Stimulated activated CD8-positive, alpha-beta memory T cell treated with anti-CD3 and anti-CD28 coated beads, Interleukin-12 subunit alpha, Interleukin-12 subunit beta, amount 100 ng/mL, for 4 hours (primary cell): ENCODE measurements around the gene DES.
A peak's percentile ranks its signal among the peaks of the same experiment; 100 is the strongest.

Source experiments
- DNase-seq: peaks from one replicate; pipeline ENCODE4 v3.0.0-alpha.2; 2020; ENCODE audit warnings: low read depth

DES gene

DNA sequence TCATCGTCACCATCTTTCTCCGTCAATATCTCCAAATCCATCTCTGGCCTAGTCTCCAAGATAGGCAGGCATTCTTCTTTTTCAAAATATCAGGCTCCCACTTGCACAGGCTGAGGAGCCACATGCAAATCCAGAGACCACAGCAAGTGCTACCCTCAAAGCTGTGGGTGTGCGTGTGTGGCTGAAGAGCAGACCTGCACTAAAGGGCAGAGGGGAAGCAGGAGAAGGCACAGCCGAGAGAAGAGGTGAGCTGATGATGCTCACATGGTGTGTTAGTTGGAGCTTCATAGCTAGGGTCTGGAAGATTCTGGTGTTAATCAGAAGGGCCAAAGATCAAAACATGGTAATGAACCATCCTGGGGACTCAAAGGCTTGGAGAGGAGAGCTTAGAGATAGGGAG is 20.3 kb downstream of the DES start:
- DNase-seq: no peak

DNA sequence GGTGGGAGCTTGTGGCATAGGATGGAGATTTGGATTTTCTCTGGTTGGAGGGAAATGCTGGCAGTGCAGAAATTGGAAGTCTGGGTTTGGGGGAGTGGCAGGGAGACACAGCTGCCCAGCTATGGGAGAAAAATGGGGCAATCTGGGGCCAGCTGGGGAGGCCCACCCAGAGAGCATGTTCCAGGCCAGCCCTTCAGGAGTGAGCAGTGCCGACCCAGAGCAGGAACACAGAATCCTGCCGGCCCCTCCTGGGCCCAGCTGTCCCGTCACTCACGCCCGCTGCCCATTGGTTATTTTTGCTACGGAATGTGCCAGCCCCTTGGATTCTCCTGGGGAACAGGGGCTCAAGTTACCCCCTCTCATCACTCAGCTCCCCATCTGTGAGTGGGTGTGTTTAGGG is 21.3 kb downstream of the DES start:
- no peak for DNase-seq

DNA sequence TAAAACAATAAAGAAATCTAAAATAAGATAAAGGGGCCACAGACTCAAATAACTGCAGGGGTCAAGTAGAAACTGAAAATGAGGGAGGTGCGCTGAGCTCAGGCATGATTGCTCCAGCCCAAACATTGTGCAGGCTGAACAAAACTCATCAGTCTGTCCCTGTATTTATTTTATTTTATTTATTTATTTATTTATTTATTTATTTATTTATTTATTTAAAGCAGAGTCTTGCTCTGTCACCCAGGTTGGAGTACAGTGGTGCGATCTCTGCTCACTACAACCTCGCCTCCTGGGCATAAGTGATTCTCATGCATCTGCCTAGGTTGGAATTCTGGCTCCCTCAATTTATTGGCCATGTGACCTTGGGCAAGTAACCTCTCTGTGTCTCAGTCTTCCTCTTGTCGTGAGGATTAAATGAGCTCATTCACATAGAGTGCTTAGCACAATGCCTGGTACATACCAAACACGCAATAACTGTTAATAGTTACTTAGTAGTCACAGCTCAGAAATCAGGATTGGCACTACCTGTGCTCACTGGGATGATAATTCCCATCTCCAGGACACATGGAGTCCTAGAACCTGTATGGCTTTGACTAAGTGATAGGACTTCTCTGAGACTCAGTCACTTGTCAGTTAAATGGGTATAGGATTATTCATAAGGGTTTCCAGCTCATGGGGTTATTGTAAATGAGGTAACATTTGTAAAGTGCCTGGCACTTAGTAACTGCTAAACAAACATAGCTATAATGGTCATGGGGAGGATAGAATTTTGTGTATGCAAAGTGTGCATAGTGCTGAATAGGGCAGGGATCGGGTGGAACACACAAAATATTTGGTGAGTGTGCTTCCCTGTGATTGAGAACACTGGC is 22.4 kb downstream of the DES start:
- DNase-seq: no peak

DNA sequence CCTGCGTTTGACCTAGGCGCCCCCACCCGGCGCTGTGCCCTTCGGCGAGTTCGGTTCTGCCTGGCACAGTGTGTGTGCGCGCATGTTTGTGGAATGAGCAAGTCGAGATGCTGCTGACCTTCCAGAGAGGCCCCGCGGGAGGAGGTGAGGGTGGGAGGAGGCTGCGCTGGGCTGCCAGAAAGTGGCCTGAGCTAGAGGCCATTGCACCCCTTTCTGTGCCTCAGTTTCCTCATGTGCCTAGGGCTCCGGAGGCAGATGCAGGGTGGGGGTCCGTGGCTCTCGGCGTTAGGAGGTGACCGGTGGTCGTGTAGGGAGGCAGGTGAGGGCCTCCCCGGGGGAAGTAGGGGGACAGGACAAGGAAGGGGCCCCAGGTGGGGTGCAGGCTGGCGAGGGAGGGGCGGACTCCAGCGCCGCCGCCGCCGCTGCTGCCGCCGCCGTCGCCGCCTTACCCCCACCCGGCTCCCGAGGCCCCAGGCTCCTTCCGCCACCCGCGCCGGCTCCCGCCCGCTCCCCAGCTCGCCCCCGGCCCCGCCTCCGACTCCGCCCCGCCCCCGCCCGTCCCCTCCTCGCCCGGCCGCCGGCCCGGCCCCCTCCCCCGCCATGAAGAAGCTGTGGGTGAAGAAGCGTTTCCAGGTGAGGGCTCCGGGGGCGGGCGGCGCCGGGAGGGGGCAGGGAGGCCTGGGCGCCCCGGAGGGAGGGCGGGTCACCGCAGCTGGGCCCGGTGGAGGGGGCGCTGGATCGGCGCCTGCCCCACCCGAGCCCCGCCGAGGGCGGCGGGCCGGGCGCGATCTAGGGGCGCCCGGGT is 23.5 kb downstream of the DES start:
- peak; percentile 49 for DNase-seq

DNA sequence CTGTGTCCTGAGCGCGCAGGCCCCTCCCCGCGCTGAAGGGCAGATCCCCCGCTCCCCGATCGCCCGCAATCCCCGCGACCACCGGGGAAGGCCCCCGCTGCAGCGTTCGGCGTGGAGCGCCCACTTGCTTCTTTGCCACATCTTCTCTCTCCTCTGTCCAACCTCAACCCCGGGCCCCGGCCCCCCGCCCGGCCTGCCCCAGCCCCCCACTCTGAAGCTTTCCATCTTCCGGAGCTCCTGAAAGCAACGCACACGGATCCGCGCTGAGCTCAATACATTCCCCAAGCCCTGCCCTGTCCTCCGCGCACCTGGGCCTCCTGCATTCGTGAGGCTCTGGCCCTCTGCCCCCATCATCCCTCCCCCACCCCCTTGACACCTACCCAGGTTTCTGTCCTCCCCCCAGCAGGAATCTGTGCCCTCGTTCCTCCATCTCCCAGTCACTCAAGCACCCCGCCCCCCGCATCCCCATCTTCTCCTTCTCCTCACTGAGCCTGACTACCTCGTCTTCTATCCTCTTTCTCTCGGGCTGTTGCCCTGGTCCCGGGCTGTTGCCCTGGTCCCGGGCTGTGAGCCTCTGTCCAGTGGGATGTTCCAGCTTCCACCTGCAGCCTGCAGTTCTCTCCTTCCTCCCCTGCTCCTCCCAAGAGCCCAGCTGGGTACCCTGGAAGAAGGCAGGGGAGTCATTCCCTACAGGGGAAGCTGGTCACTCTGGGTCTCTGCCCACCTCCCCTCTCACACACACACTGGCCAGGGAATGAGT is 24.3 kb downstream of the DES start:
- DNase-seq: no peak

DNA sequence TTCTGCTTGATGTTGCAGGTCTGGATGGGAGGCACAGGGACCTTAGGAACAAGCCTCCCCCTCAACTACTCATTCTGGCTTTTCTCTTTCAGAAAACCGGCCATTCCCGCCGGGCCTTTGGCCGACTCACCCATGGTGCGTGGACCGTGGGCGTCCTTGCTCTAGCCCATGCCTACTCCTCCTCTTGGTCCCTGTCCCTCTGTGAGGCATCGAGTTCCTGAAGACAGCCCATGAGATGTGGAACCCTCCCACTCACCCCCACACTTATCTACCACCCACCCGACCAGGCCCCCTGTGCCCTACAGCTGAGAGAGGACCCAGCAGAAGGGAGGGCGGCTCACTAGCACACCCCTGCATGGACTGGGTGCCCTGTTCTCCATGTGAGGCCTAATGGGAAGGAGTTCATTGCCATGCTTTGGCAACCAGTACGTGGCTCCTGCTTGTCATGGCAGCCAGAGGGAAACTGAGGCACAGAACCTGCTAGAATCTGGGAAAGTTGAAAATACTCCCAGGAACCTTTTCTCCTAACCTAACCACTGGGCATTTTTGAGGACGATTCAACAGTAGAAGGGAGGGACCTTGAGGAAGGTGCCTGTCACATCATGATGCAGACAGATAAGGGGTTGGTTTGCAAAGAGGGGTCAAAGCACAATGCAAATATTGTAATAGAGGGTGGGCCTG is 25.0 kb downstream of the DES start:
- DNase-seq: no peak

DNA sequence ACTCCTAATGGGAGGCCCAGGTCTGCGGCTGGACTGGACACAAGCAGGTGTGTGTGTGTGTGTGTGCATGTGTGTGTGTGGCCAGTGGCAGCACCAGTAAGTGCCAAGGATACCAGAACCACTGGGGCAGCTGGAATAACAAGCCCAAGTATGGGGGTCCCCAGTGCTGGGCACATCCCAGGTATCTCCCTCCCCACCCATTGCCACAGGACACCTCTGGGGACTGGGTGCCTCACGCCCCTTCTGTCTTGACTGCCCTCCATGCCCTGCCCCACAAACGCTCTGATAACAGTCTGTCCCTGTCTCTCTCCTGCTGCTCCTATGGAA is 25.5 kb downstream of the DES start:
- no peak for DNase-seq

DNA sequence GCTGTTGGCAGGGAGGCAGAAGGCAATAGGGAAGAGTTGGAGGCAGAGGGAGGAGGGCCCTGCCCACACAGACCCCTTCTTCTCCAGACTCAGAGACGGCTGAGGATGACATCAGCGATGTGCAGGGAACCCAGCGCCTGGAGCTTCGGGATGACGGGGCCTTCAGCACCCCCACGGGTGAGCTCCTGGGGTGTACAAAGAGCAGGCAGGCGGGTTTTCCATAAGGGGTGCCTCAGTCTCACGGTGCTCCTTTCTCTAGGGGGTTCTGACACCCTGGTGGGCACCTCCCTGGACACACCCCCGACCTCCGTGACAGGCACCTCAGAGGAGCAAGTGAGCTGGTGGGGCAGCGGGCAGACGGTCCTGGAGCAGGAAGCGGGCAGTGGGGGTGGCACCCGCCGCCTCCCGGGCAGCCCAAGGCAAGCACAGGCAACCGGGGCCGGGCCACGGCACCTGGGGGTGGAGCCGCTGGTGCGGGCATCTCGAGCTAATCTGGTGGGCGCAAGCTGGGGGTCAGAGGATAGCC is 26.5 kb downstream of the DES start:
- DNase-seq: no peak

DNA sequence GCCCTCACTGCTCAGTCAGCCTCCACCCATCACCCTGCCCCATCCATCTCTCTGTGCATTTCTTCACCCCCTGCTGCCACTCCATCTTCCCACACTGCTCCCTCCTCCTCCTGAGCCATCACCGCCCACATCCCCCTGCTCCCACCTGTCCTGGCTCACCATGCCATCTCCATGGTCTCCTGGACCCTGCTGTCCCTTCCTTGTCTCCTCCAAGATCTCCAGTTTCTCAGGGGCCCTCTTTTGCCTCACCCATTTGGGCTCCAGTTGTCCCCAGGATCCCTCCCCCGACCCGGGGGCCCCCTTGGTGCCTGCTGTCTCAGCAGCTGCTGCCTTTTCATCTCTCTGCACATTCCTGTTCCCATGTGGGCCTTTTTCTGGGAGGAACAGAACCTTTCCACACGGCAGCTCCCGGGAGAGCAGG is 27.1 kb downstream of the DES start:
- no peak for DNase-seq

DNA sequence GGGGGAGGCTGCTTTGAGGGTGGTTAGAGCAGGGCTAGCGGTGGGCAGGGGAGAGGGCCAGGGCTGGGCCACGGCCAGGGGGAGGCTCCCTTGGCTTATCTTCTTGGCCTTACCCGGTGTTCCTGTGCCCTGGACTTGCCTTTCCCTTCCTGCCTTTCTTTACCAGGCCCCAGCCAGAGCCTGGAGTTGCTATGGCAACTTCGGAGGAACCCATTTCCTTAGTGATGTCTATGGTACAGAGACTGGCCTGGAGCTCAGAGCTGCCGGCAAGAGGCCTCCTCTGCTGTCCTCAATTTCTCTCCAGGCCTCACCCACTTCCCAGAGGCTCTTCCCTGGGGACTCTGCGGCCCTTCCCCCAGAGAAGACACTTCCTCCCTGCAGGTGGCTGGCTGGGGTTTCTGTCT is 27.9 kb downstream of the DES start:
- no peak for DNase-seq

DNA sequence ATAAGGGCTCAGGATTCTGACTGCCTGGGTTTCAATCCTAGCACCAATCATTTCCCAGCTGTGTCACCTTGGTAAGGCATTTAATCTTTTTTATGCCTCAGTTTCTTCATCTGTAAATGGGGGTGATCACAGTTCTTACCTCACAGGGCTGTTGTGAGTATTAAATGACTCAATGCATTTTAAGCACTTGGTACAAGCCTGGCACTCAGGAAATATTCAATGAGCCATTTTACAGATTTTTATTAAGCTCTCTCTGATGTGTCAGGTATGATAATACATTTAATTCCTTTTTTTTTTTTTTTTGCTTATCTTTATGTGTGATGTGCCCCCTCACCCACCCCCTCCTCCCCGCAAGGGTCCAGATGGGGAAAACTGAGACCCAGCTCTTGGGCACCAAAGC is 28.5 kb downstream of the DES start:
- no peak for DNase-seq

DNA sequence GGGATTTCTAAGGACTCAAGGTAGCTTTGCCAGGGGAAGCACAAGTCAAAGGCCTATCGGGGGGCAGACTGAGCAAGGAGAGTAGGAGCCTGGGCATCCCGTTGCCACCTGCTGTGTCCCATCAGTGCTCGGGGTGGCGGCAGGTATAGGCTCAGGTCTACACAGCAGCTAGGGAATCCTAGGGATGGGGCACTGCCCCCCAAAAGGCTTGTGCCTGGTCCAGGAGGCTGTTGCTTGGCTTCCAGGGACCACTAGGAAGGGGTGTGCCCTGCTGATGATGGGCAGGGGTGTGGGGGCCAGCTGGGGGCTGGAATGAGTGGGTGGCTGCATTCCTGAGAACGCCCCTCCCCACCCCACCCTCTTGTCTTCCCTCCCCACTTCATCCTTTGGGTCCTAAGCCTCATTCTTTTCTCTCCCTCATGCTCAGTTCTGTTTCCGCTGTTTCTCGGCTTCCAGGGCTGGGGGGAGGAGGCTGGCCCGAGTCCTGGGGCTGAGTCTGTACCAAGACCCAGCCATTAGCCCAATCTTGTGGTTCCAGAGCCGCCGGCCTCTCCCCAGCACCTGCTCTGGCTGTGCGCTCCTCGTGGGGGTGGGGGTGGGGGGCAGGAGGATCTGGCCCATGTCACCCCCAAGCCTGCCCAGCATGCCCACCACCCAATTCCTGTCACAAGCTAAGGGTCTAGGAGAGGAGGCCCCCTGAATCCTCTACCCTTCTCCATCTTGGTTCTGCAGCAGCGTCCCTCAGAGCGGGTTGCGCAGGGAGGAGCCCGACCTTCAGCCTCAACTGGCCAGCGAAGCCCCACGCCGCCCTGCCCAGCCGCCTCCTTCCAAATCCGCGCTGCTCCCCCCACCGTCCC is 29.3 kb downstream of the DES start:
- DNase-seq: no peak

DNA sequence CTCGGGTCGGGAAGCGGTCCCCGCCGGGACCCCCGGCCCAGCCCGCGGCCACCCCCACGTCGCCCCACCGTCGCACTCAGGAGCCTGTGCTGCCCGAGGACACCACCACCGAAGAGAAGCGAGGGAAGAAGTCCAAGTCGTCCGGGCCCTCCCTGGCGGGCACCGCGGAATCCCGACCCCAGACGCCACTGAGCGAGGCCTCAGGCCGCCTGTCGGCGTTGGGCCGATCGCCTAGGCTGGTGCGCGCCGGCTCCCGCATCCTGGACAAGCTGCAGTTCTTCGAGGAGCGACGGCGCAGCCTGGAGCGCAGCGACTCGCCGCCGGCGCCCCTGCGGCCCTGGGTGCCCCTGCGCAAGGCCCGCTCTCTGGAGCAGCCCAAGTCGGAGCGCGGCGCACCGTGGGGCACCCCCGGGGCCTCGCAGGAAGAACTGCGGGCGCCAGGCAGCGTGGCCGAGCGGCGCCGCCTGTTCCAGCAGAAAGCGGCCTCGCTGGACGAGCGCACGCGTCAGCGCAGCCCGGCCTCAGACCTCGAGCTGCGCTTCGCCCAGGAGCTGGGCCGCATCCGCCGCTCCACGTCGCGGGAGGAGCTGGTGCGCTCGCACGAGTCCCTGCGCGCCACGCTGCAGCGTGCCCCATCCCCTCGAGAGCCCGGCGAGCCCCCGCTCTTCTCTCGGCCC is 30.1 kb downstream of the DES start:
- no peak for DNase-seq

DNA sequence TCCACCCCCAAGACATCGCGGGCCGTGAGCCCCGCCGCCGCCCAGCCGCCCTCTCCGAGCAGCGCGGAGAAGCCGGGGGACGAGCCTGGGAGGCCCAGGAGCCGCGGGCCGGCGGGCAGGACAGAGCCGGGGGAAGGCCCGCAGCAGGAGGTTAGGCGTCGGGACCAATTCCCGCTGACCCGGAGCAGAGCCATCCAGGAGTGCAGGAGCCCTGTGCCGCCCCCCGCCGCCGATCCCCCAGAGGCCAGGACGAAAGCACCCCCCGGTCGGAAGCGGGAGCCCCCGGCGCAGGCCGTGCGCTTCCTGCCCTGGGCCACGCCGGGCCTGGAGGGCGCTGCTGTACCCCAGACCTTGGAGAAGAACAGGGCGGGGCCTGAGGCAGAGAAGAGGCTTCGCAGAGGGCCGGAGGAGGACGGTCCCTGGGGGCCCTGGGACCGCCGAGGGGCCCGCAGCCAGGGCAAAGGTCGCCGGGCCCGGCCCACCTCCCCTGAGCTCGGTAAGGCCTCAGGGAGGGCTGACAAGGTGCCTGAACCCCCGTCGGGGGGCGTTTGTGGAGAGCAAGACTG is 30.7 kb downstream of the DES start:
- DNase-seq: no peak

DNA sequence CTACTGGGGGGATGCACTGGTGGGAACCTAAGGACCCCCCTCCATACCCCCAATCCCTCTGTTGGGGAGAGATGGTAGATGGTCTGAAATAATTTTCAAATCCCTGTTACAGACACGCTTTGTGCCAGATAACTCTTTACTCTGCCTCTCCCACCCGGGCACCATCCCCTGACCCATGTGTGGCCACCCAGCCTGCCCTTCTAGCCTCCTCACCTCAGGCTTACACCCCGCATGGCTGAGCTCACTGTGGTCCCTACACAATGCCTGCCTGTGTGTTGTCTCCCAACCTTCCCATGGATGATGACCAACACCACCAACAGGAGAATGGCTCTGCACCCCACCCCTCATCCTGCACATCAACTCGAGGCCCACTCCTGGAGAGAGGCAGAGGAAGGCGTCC is 31.4 kb downstream of the DES start:
- no peak for DNase-seq

DNA sequence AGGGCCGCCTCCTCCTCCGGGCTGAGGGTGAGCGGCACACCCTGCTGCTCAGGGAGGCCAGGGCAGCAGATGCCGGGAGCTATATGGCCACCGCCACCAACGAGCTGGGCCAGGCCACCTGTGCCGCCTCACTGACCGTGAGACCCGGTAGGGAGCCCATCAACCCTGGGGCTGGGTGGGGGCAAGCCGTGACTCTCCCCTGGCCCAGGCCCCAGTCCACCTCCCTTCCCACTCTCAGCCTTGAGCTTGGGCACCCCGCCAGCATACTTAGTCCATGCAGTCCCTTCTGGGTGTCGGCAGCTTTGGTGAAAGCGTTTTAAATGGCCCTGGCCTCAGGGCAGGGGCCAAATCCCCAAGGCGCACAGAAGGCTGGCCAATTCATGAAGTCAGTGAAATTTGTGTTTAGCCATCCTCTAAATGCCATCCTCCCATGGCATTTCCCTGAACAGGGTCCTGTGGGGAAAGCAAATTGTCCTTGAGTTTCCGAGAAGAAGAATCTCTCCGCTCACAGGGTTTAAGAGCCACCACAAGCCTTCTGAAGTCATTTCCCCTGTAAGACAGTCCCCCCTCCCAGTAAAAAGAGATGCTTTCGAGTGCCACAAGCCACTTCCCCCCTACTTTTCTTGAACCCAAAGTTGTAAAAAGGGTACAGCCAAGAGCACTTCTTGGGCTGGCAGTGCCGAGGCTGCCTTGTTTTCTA is 33.6 kb downstream of the DES start:
- no peak for DNase-seq

DNA sequence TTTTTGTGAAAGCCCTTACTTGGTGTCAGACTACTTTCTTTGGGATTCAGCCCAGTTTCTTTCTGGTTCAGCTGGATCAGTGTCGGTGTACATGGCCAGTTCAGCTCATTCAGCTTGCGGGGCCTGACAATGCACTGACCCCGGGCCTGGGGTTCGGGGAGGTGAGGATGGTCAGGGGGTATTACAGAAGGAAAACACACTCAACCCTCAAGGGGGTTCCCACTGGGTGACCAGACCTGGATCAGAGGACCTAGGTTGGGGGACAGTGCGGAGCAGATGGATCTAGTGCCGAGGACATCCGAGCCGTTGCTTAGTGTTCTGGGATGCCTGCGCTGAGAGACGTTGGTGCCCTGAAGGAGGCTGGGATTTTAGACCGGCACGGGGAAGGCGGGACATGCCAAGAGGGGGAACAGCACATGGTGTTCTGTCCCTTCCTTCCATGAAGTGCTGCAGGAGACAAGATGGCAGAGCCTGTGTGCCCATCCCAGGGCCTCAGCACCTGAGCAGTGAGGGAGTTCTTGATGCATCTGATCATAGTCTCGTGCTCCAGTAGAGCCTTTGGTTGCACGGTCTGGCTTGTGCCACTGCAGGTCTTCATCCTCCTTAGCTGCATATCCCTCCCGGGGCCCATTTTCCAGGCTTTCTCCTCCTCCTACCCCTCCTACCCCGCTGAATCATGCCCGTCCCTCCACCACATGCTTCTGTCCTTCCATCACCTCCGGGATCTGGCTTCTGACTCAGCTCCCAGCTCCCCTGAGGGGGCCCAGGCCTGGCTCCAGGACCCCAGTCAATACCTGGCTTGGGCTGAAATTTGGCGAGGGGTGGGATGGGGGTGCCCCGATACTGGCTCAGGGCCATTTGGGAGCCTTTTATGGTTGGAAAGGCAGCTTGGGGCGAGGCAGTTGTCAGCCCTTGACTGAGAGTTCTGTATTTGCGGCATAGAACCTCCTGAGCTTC is 34.5 kb downstream of the DES start:
- no peak for DNase-seq
